Prostate gland (tissue), 2 donors: ENCODE results near the gene NDUFV1. TPM values are rescaled to one million over a fixed set of nuclear protein-coding genes. Genes with fewer than 3 reads are reported as not detected.
"Not testable (repeated sequence)": the region's sequence is repeated elsewhere in the genome, so short reads cannot be mapped to it uniquely, and the experiment has no call there.

ENCODE experiments used
- DNase-seq: peaks from one replicate; pipeline ENCODE4 v3.0.0-alpha.2; 2019; ENCODE audit warnings: low spot score
- H3K27ac ChIP-seq, 2 donors: fragments of 200-600 bp; sonication (generic); 2 replicates each; pipeline ENCODE4 v1.5.1; 2017 to 2019
- H3K27me3 ChIP-seq: fragments of 200-600 bp; sonication (generic); replicated peaks from 2 replicates; pipeline ENCODE4 v1.5.1; 2019; ENCODE audit not compliant: insufficient read depth
- H3K36me3 ChIP-seq, 2 donors: fragments of 200-600 bp; sonication (generic); 1 replicate in 1 of 2; 2 replicates in 1 of 2; pipeline versions ENCODE4 v1.5.1 to v1.8.1; 2017 to 2019
- H3K4me1 ChIP-seq: fragments of 200-600 bp; sonication (generic); replicated peaks from 2 replicates; pipeline ENCODE4 v1.5.1; 2019
- H3K4me3 ChIP-seq, 2 donors: fragments of 200-600 bp; sonication (generic); 2 replicates each; pipeline ENCODE4 v1.5.1; 2017 to 2019
- H3K9me3 ChIP-seq: fragments of 200-600 bp; sonication (generic); 2 replicates; pipeline ENCODE4 v1.5.1; 2017
- POLR2A ChIP-seq: fragments of 450-650 bp; IDR thresholded peaks from one replicate; pipeline ENCODE4 v1.6.1; 2016; ENCODE audit warnings: antibody characterized with exemption, mild to moderate bottlenecking
- POLR2AphosphoS5 ChIP-seq: sonication (generic); formaldehyde crosslinking; IDR thresholded peaks from one replicate; pipeline ENCODE4 v1.6.1; 2017; ENCODE audit warnings: antibody characterized with exemption
- WGBS: methylation state at CpG from one replicate; pipeline ENCODE4 v1.1.5; 2018; 5-methylcytosine and 5-hydroxymethylcytosine counted together
- intact Hi-C: fragments of 100-400 bp; cut with DNase I; formaldehyde crosslinking; loops from one replicate; pipeline ENCODE4 v1.14.2; 2022
- total RNA-seq, 2 donors: library from RNA; depleted of rRNA; stranded (reverse); fragments of >200 nt; gene quantifications; one replicate each; pipeline ENCODE4 v1.1.0, GENCODE V29; 2016
- TF ChIP-seq, protein P1 (sequence below), 4 experiments: fragments of 200-600 bp in 2 of 4; fragments of 450-650 bp in 2 of 4; sonication (generic) in 2 of 4; IDR thresholded peaks; 1 replicate in 3 of 4; 2 replicates in 1 of 4; pipeline ENCODE4 v1.5.1; 2016 to 2019; ENCODE audit warnings: antibody characterized with exemption in 4 of 4, mild to moderate bottlenecking in 2 of 4, moderate library complexity in 2 of 4

The NDUFV1 gene
- total RNA-seq, 2 donors from 2014 or later: 190 to 260 TPM

- H3K27me3 ChIP-seq: no peaks in the 10 kb centered on the region
- H3K36me3 ChIP-seq: no peaks in the 10 kb centered on the region
- H3K9me3 ChIP-seq: no peaks in the 10 kb centered on the region
- no peak for DNase-seq
- intact Hi-C loops: no loop called here
- 68% methylated on average over 7 of the region's 7 CpGs for WGBS
- no peak overlapping the region for H3K4me3 ChIP-seq
- TF ChIP-seq, protein P1, sequence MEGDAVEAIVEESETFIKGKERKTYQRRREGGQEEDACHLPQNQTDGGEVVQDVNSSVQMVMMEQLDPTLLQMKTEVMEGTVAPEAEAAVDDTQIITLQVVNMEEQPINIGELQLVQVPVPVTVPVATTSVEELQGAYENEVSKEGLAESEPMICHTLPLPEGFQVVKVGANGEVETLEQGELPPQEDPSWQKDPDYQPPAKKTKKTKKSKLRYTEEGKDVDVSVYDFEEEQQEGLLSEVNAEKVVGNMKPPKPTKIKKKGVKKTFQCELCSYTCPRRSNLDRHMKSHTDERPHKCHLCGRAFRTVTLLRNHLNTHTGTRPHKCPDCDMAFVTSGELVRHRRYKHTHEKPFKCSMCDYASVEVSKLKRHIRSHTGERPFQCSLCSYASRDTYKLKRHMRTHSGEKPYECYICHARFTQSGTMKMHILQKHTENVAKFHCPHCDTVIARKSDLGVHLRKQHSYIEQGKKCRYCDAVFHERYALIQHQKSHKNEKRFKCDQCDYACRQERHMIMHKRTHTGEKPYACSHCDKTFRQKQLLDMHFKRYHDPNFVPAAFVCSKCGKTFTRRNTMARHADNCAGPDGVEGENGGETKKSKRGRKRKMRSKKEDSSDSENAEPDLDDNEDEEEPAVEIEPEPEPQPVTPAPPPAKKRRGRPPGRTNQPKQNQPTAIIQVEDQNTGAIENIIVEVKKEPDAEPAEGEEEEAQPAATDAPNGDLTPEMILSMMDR (IDR thresholded peaks at IDR 0.05): no peak
- TF ChIP-seq POLR2AphosphoS5 (no peak), POLR2A (no peak)
- H3K27ac ChIP-seq: no peak overlapping the region
- H3K4me1 ChIP-seq: no peaks in the 10 kb centered on the region
Observed at GRCh38 chr11:67617243-67617953, 10.7 kb downstream of the NDUFV1 start.

GRCh38 chr11:67618901-67619659 is 12.3 kb downstream of the NDUFV1 start:
- 91% methylated on average over 27 of the region's 40 CpGs for WGBS

GRCh38 chr11:67619683-67620618 is 13.2 kb downstream of the NDUFV1 start:
- intact Hi-C loops, H3K9me3 ChIP-seq, H3K36me3 ChIP-seq, H3K27ac ChIP-seq, H3K4me3 ChIP-seq, H3K27me3 ChIP-seq, H3K4me1 ChIP-seq, DNase-seq: not testable (repeated sequence)
- 75% methylated on average over 33 of the region's 33 CpGs for WGBS

More at GRCh38 chr11:67618901-67619659, 12.3 kb downstream of the NDUFV1 start:
- H3K36me3 ChIP-seq, H3K27ac ChIP-seq, H3K9me3 ChIP-seq, H3K4me3 ChIP-seq, intact Hi-C loops, DNase-seq, H3K4me1 ChIP-seq, H3K27me3 ChIP-seq: not testable (repeated sequence)

DNA sequence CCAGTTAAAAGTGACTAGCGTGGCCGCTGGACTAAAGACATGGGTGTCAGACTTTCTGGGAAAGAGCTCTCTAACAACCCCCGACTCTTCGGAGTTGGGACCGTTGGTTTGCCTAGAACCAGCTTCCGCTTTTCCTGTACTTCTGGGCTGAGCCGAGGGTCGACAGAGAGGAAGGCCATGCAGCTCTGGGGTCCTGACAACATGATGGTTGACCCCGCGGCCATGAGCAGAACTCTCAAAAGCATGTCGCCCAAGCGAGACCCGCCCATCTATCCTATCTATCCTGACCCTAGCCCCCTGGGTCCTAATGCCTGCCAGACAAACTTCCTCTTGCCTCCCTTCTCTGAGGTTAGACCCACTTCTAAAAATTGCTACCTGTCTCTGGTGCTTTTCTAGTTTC is 13.9 kb downstream of the NDUFV1 start:
- H3K36me3 ChIP-seq, H3K27me3 ChIP-seq, intact Hi-C loops, H3K4me1 ChIP-seq, H3K27ac ChIP-seq, H3K9me3 ChIP-seq, DNase-seq, H3K4me3 ChIP-seq: not testable (repeated sequence)
- 82% methylated on average over 13 of the region's 13 CpGs for WGBS

- H3K27ac ChIP-seq, H3K4me3 ChIP-seq, H3K36me3 ChIP-seq, H3K27me3 ChIP-seq, H3K9me3 ChIP-seq, intact Hi-C loops, H3K4me1 ChIP-seq, DNase-seq: not testable (repeated sequence)
- 68% methylated on average over 3 of the region's 3 CpGs for WGBS
Observed at GRCh38 chr11:67621928-67622327, 15.2 kb downstream of the NDUFV1 start.

DNA sequence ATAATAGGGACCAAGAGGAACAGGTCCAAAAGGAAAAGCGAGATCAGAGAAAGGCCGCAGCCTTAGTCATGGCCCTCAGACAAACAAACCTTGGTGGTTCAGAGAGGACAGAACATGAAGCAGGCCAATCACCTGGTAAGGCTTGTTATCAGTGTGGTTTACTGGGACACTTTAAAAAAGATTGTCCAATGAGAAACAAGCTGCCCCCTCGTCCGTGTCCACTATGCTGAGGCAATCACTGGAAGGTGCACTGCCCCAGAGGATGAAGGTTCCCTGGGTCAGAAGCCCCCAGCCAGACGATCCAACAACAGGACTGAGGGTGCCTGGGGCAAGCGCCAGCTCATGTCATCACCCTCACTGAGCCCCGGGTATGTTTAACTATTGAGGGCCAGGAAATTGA is 16.2 kb downstream of the NDUFV1 start:
- DNase-seq, H3K9me3 ChIP-seq, H3K27ac ChIP-seq, H3K4me1 ChIP-seq, intact Hi-C loops, H3K36me3 ChIP-seq, H3K4me3 ChIP-seq, H3K27me3 ChIP-seq: not testable (repeated sequence)
- WGBS: 66% methylated on average over 6 of the region's 7 CpGs

- H3K9me3 ChIP-seq, H3K36me3 ChIP-seq, H3K27ac ChIP-seq, DNase-seq, H3K27me3 ChIP-seq, intact Hi-C loops, H3K4me1 ChIP-seq, H3K4me3 ChIP-seq: not testable (repeated sequence)
- WGBS: 93% methylated on average over 1 of the region's 1 CpG
Observed at GRCh38 chr11:67623795-67624194, 17.1 kb downstream of the NDUFV1 start.

DNA sequence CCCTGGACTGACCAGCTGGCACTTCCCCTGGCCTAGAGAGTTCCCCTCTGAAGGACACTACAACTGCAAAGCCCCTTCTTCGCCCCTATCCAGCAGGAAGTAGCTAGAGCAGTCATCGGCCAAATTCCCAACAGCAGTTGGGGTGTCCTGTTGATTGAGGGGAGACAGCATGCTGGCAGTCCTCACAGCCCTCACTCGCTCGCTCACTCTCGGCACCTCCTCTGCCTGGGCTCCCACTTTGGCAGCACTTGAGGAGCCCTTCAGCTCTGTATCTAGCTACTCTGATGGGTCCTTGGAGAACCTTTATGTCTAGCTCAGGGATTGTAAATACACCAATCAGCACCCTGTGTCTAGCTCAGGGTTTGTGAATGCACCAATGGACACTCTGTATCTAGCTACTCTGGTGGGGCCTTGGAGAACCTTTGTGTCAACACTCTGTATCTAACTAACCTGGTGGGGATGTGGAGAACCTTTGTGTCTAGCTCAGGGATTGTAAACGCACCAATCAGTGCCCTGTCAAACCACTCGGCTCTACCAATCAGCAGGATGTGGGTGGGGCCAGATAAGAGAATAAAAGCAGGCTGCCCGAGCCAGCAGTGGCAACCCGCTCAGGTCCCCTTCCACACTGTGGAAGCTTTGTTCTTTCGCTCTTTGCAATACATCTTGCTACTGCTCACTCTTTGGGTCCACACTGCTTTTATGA is 19.5 kb downstream of the NDUFV1 start:
- 87% methylated on average over 10 of the region's 10 CpGs for WGBS
- not testable (repeated sequence) for DNase-seq, H3K27ac ChIP-seq

More for the DNA sequence above, 19.5 kb downstream of the NDUFV1 start:
- H3K9me3 ChIP-seq, H3K4me1 ChIP-seq, intact Hi-C loops, H3K36me3 ChIP-seq, H3K27me3 ChIP-seq, H3K4me3 ChIP-seq: not testable (repeated sequence)
